Stimulated activated CD8-positive, alpha-beta memory T cell treated with anti-CD3 and anti-CD28 coated beads, Interleukin-7, amount 100 ng/mL, for 4 hours (primary cell): ENCODE data around the gene TPSG1.

Experiments used
- DNase-seq, 2 donors: peaks; one replicate each; pipeline ENCODE4 v3.0.0-alpha.2; 2020; ENCODE audit warnings: low read depth in 2 of 2

Gene TPSG1

GRCh38 chr16:1176280-1176897 is 48.7 kb downstream of the TPSG1 start:
- no peak for DNase-seq

GRCh38 chr16:1175566-1176279 is 49.3 kb downstream of the TPSG1 start:
- DNase-seq, result no peak

DNA sequence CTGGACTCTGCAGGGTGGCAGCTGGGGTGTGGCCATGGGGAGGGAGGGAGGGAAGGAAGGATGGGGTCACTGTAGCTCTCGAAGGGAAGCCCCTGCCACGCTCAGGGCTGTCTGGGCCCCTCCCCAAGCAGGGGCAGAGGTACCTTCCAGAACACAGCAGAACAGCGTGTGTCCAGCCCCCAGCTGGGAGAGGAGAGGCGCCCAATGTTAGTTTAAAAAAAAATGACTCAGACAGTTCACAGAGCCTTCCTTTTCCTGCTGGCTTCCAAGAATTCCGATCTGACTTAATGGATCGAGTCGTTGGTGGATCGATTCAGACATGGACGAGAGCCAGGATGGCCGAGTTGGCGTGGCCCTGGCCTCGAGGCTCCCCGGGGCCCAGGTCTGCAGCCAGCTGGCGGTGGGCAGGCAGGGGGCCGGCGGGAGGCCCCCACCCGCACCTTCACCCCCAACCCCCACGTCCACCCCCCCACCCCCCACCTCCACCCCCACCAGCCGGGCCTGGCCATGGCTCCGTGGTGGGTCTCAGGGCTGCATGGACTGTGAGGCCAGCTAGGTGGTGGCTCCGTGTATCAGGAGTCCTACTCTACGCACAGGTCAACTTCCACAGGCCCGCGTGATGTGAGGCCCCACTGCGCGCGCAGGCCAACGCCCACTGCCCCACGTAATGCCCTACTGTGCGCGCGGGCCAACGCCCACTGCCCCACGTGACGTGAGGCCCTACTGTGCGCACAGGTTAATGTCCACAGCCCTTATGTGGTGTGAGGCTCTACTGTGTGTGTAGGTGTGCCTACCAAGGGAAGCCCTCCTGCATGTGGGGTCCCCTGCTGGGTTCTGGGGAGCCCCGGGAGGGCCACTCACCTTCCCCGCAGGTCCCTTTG is 50.4 kb downstream of the TPSG1 start:
- no peak for DNase-seq

DNA sequence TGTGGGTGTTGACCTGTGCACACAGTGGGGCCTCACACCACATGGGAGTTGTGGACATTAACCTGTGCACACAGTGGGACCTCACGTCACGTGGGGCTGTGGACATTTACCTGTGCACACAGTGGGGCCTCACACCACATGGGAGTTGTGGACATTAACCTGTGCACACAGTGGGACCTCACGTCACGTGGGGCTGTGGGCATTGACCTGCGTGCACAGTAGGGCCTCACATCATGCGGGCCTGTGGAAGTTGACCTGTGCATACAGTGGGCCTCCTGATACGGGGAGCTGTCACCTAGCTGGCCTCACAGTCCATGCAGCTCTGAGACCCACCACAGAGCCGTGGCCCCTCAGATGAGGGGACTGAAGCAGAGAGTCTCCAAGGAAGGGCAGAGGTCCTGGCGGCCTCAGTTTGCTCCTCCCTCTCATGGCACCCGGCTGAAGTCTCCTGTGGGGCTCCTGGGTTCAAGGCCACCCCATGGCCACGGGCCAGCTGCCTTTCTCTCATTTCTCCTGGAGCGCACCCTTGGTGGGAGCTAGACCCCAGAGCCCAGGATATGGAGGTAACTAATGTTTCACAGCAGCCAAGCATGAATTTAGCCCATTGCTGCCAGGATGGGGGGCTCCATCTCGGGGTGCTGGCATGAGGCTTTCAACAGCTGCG is 51.1 kb downstream of the TPSG1 start:
- DNase-seq, result no peak

GRCh38 chr16:1172651-1173050 is 52.4 kb downstream of the TPSG1 start:
- no peak for DNase-seq

- DNase-seq, result no peak
Observed at GRCh38 chr16:1171854-1172428, 53.1 kb downstream of the TPSG1 start.
